OCI-LY7 (cell line): ENCODE data around the gene FADS3.

Experiments used
- CTCF ChIP-seq: fragments of 200-600 bp; sonication (generic); conservative IDR thresholded peaks from 2 replicates; pipeline ENCODE4 v1.5.1; 2014; ENCODE audit warnings: mild to moderate bottlenecking, antibody characterized with exemption, low read length, moderate library complexity, mixed read lengths
- EZH2phosphoT487 ChIP-seq: fragments of 200-600 bp; sonication (generic); IDR thresholded peaks from 2 replicates; pipeline ENCODE4 v1.6.1; 2018; ENCODE audit warnings: low read depth, borderline replicate concordance, mild to moderate bottlenecking, mixed run types, antibody characterized with exemption, low read length, moderate library complexity, mixed read lengths

GRCh38 chr11:61921446-61921845 lies 30.1 kb upstream of the FADS3 start:
- no peak for TF ChIP-seq CTCF
- no peak for TF ChIP-seq EZH2phosphoT487
